Erythroblast (primary cell): ENCODE data around the gene PLA2G5.

Experiments used
- GATA1 ChIP-seq: IDR thresholded peaks from 2 replicates; pipeline ENCODE4 v1.6.1; 2011; ENCODE audit warnings: low read depth, mild to moderate bottlenecking, control low read depth, low read length, moderate library complexity
- POLR2A ChIP-seq: IDR thresholded peaks from 2 replicates; pipeline ENCODE4 v1.6.1; 2011; ENCODE audit warnings: mild to moderate bottlenecking, low read length

GRCh38 chr1:20058531-20058930 lies 11.5 kb upstream of the PLA2G5 start:
- TF ChIP-seq POLR2A (no peak), GATA1 (no peak)
